COLO668 (cell line): ENCODE data around the gene TCF4.

Source experiments
- DNase-seq: peaks from one replicate; lab custom pipeline; 2025; ENCODE audit not compliant: unreplicated experiment; lab: John Stamatoyannopoulos, UW

The TCF4 gene

DNA sequence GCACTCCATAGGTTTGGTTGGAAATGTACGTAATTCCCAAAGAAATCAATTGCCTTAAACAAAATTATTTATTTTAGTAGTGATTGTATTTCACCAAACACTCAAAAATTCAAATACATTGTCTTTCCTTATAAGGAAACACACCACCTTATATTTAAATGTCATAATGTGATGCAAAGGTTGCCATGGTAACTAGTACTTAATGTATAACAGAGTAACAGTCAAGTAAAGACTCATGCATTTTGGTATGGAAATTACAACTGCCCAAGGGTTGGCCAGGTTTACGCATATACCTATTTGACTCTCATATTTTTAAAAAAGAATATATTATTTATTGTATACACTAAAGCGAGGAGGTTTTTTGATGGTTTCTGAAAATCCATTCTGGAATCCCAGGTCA is 231.2 kb downstream of the TCF4 start:
- DNase-seq, result no peak

DNA sequence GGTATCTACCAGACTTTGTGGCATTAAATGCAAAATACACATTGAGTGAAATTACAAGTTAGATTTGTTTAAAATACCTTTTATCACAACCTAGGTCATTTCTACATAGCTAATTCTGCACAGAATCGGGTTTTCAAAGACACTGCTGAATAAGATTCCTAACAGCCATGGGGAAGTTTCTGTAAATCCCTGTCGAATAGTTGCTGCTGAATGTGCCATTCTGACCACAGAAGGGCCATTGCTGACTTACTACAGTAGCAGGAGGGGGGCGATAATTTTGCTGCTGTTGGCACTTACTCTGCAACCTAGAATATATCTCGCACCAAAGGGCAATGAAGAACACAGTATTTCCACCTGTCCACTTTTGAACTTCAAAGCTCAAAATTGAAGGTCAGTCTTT is 232.8 kb downstream of the TCF4 start:
- no peak for DNase-seq

DNA sequence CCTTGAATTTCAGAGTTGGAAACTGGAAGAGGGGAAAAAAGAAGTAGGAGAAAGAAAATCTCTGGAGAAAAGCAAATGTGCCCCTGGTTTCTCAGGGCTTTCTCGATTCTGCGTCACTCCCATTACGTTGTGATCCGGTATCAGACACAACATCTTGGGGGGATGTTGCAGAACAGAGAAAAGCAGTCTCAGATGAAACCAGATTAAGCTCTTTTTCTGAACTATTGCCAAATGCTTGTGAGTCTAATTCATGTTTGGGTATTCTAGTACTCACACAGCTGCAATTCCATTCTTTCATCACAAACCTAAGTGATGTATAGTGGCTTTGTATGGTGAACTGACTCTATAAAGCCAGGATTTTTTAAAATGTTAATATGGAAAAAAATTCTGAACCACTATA is 233.2 kb downstream of the TCF4 start:
- DNase-seq, result no peak

DNA sequence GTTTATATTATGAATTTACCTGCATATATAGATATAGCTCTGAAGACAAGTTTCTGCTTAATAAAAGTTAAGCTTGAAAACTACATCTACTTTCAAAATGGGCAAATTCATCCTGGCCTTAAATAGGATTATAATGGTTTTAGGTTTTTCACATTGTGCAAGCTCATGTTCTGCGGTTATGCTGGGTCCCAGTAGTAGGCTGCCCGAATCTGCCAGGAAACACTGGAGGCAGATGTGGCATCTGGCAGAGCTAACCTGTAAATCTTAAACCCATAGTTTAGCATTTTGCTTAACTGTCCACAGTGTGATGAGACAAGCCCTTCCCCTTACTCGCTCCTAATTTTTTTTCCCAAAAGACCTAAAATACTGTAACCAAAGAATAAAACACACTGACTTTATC is 234.2 kb downstream of the TCF4 start:
- DNase-seq, result no peak

DNA sequence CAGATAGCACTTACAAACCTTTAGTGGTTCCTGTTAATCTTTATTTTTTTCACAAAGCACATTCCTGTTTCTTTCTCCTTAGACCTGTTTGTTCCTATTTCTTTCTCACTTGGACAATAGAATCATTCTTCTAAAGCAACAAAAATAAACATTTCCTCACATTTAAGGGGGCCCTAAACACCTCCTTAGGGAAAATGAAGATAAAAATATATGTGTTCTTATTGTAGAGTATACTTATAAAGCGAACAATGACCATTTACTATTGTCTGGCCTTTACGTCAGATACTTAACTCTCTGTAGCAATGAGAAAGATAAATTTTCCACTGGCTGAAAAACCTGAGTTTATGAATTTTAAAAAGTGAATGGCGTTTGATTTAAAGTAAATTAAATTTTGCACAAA is 234.6 kb downstream of the TCF4 start:
- DNase-seq, result no peak

DNA sequence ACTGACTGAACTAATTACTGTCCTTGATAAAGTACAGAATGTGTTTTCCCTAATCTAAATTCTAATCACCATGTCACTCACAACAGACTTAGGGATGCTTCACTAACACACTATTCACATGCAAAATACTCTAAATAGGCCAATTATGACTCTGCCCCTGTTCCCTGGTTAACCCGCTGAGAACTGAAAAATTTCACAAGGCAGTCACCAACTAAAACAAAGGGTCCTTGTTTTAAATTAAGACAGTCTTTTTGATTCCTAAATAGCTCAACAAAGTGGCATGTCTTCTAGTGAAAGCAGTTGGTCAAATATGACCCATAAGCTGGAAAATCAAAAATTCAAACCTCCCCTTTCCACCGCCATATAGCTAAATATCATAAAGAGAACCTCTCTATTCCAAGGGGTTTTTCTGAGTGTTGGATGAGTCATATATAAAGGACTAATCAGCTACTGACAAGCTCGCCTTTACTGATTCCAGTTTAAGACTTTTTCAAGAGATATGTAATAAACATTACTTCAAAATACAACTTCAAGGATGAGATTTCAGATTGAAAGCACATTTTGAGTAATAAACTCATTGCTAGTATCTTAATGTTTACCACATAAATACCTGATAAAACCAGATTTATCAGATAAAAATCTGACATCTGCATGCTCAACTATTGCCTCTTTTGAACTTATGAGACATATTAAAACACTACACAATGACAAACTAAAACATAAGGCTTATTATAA is 235.8 kb downstream of the TCF4 start:
- DNase-seq, result no peak

DNA sequence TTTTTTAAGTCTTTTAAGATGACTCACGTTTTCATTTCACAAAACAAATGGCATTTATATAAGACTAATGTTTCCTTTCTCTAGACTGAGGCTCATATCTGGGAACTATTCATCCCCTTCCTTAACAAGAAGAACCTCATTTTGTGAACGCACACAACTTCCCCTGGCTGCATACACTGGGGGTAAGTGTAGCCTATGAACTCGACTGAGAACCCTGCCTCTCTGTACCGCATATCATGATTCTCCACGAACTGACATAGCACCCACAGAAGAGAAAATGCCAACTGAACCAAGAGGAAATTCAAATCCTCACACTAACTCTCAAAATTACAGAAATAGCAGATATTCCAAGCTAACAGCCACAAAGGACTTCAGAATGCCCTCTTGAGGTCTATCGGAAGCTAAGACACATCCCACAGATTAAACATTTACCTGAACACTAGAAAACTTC is 236.7 kb downstream of the TCF4 start:
- no peak for DNase-seq

DNA sequence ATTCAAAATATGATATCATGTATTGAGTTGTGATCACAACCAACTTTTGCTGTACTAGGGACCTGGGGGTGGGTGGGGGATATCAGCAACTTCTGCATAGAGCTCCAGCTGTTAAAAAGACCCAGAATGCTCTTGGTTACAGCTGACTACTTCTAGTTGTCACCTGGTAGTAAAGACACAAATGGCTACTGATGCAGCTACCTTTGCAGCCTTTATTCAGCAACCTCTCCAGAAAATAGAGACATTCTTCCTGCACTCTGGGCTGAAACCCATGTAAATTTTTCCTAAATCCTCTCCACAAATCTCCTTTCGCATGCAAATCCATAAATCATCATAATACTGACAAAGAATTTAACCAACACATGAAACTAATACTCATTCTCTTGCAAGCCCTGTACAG is 238.3 kb downstream of the TCF4 start:
- DNase-seq, result no peak

DNA sequence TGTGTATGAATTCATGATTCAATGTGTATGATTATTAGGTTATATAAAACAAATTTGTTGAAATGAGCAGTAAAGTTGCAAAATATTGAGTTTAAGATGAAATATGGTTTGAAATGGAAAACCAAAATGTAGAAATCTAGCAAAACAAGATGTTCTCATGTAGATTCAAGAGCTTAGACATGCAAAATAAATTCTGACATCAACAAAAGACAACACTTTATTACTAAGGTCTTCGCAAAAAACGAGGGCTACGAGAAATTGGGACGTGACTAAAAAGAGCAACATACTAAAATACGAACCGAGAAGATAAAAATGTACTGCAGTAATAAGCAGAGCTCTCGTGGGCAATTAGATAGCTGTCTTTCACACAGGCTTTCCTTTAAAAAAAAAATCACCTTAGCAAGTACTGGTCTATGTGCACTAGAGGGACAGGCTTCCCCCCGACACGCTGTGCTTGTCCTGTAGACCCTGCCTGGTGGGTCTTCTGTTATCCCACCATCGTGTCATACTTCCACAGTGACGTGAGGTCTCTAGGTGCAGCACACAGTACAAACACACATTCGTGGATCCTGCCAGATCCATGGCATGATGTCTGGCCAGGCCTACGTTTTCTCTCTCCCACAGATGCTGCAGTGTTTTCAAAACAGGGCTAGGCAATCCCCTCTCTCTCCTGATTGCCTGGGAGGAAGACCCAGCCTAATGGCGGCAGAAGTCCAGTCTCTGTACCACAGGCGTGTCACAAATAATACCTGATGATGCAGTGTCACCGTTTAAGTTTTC is 240.8 kb downstream of the TCF4 start:
- no peak for DNase-seq

DNA sequence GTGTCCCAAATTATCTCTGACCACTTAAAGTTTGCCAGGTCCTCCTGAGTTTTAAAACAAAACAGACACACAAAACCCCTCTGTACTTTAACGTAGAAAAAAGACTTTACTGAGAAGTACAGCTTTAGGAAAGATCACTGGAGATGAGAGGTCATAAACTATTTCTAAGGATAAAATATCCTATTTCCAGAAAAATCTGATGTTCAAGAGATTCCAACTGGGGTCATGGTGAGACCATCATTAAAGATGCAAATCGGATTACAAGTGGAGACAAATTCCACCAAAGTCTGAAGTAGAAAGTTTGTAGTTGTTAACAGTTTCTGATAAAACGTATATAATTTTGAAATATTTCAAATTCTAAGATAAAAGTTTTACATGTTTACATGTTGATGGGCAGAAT is 241.6 kb downstream of the TCF4 start:
- DNase-seq, result no peak

DNA sequence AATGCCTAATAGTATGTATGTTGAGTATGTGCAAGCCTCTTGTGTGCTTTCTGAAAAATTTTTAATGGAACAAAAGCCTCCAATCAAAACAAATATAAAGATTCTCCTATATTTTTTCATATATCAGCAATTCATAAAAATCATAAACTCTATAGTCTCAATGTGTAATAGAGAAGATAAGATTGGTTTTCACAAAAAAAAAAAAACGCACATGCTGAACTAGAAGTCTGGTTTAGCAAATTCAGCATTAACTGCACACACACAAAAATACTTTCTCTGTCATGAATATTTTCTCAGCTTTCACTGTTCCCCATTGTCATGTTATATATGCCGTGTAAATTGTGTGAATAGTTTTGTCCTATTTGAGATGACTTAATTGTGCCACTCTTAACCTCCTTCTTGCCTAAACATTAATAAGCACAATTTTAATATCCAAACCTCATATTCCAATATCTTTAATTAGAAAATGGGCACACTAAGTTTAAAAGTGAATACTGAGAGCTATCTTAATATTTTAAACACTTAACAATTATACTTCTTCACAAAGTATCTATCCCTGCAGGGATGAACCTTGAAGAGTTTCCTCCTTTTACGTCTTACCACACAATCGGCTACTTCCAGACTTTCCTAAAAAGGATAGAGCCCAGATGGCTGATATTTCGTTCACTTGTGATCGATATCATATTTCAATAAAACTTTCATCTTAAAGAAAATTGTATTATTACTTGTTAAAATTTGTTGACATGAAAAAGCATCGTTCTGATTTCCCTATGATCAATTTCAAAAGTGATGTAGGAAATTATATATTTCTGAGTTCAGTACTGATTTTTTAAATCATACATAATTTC is 242.7 kb downstream of the TCF4 start:
- no peak for DNase-seq

DNA sequence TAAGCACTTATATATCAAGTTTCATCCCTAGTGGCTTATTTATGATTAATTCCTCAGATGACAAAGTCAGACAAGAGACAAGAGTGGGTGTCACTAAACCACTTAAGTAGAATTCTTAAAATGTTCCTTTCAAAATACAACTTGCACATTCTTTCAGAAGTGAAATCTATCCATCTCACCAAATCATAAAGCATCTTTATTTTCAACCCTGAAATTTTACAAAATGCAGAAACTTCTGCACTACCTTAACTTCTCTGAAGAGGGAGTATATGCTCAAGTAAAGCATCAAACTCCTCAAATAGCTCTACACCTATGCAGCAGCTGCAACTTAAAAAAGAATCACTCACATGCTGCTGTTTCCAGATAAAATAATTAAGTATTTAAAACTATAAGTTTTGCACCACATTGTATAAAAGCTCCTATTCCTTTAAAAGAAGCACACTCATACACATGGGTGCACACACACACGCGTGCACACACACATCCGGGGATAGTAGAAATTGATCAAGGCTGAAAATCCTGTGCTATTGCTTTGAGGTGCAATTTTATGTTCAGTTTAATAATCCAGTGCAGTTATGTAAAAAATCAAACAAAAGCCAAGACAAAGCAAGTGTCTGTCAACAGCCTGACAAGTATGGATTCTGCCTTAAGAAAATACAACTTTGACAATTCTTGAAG is 244.5 kb downstream of the TCF4 start:
- DNase-seq, result no peak

DNA sequence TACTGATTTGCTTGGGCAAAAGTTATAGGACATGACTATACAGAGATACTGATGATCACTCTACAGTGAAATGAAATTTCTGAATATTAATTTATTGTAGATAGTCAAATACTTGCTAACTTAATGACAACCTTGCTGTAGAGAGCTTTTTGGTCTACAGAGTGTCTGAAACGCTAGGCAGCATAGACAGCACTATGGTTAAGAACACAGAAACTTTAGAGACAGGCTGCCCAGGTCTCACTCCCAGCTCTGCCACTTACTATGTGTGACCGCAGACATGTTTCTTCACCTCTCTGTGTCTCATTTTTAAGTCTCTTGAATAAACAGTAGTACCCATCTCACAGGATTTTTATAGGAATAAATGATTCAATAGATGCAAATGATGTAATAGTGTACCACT is 247.0 kb downstream of the TCF4 start:
- no peak for DNase-seq

DNA sequence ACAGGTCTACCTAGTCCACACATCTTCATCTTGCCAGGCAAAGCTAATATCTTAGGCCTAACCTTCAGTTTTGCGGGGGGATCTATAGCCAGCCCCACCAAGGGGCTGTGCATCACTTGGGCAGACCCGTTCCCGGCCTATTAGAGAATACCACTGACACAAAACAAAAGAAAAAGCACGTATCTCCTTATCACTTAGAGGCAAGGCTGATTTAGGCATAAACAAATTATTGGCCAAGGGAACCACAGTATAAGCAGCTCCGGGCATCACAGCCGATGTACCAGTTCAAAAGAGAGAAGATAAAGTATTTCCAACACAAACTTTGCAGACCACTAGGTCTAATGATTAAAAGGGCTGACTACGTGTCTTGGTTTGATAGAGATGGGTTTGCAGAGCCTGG is 248.0 kb downstream of the TCF4 start:
- no peak for DNase-seq

DNA sequence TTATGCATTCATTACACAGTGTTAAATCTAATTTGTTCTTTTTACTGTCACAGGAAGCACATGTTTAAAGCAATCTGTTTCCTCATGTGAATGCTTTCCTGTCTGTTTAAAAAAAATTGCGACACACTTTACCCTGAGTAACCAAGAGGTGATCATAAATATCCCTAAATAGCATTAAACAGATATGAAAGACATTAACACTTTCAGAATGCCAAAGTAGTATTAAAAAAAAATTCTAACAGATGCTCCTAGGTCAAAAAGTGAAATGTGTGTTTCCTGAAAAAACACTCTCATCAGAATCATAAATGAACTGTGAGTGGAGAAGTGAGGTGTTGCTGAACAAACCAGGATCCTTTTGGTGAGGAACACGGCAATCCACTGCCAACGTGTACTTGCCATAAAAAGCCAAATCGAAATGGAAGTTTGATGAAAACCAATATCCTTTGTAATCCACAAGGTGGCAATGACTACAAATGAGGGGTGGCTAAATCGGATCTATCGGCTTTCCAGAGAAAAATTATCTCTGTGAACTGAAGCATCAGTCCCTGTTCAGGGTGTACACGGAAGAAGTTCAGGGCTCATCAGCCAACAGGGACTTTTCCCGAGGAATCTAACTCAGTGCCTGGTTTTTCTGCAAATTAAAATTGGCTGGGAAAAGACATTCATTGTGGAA is 248.9 kb downstream of the TCF4 start:
- DNase-seq, result no peak

DNA sequence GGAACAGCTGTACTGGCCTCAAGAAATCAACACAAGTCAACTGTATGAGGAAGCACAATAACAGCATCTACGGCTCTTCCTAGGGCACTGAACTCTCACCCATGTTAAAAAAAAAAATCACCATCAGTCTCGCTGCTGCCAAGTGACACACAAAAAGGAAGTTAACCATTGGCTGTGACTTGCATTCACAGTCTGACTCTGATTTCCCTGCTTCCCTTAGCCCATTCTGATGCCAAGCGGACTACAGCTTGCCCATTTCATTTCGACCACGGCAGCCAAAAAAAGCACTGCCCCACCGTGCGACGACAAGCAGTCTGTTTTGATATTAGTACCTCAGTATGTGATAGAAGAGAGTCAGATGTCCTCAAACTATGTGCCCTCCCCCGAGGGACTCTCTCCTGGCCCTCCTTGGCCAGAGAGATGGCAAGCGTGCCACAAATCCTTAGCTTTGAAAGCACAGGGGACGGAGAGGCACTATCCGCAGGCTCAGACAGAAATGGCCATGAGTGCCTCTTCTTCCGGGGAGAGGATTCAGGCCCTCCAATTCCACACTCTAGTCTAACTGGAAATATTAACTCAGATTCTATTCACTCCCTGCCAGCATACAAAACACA is 250.0 kb downstream of the TCF4 start:
- no peak for DNase-seq

DNA sequence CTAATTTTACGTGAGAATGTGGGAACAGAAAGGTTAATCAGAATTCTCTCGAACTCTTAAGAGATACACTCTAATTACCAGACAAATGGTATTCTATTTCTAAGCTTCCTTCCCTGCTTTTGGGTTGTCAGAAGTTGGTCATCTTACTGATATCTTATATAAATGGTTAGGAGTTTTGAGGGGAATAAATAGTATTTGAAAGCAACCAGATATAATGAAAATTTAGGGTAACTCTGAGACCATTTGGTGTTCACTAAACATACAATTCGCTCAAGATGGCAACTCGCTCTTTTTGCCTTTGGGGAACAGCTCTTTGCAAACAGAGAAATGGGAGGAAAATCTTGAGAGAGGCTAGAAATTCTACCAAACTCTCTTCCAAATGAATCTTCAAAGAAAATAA is 250.9 kb downstream of the TCF4 start:
- no peak for DNase-seq

DNA sequence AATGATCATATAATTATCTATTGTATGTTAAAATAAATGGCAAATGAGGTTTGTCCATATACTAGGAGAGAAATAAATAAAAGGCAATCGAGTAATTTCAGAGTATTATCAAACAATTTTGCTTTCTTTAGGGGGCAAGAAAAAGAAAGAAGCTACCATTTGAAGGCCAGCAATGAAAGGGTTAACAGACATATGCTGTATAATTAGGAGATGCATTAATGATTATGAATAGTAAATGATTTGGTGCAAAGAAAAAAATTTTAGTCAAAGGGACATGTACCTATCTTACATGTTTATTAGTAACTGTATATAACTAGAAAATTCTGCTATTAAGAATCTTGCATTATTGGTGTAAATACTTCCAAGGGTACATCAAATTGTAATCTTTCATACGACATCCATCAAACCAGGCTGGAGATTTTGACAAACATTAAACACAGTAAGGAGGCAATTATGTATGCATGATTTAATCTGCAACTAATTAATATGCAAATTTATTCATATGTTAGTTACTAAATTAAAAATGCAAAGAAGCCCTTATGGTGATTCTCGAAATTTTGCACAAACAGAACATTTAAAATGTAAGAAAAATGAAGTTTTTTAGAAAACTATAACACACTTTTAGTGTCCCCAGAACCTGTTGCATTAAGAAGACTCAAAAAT is 251.4 kb downstream of the TCF4 start:
- DNase-seq, result no peak

DNA sequence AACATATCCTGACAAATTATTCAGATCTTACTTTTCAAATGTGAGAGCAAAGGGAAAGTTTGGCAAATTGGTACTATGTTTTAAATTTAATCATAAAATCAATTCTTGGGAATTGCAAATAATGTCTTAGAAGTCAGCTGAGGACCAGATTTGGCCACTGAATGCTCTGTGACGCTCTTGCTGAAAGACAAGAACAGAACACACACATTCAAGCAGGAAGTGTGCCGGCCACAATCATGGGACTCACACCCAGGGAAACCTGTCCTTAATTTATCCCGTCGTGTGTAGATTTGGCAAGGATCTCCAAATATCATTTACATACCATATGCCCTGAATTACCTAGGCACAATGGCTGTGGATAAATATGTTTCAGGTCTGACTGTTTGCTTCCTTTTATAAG is 253.1 kb downstream of the TCF4 start:
- no peak for DNase-seq

DNA sequence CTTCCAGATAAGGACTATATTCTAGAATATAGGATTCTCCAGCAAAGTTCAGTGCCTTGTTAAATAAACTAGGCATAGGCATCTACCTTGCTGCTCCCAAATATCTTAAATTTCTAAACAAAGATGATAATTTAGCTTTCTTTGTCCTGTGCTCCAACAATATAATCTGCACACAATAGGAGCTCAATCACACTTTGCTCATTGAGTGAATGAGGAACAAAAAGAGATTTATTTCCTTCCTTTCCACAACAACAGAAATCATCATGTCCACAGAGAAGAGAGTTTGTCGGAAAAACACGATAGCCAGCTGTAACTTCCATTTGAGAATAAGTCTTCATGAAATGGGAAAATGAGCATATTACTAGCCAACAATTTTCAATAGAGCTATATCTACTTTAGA is 256.7 kb downstream of the TCF4 start:
- no peak for DNase-seq
